Large intestine (tissue), 1 donor: ENCODE measurements around the gene KLHL41. TPM values are rescaled to one million over a fixed set of nuclear protein-coding genes. Genes with fewer than 3 reads are reported as not detected.

Experiments
- polyA plus RNA-seq: library from polyadenylated mRNA; unstranded; fragments of 120-200 nt; gene quantifications from one replicate; pipeline ENCODE4 v1.2.1, GENCODE V29; 2013

The KLHL41 gene
- polyA plus RNA-seq, 1 donor, result 5.1 TPM

Other genes with a start within 250 kb of the KLHL41 start
- gene LRP2, start 147.2 kb upstream of the KLHL41 start, polyA plus RNA-seq, result 4.4 TPM
- 5.8 TPM for gene BBS5, start 30.2 kb upstream of the KLHL41 start, polyA plus RNA-seq
- gene FASTKD1, start 64.2 kb downstream of the KLHL41 start, polyA plus RNA-seq, result 33.9 TPM
- gene PPIG, start 74.6 kb downstream of the KLHL41 start, polyA plus RNA-seq, result 75.2 TPM
- 0.13 TPM for gene CFAP210, start 184.7 kb downstream of the KLHL41 start, polyA plus RNA-seq
- gene PHOSPHO2, start 184.8 kb downstream of the KLHL41 start, polyA plus RNA-seq, result 18.1 TPM
- 38.1 TPM for gene KLHL23, start 224.1 kb downstream of the KLHL41 start, polyA plus RNA-seq